Measurements from ENCODE around the gene LEMD3.

Gene LEMD3

DNA sequence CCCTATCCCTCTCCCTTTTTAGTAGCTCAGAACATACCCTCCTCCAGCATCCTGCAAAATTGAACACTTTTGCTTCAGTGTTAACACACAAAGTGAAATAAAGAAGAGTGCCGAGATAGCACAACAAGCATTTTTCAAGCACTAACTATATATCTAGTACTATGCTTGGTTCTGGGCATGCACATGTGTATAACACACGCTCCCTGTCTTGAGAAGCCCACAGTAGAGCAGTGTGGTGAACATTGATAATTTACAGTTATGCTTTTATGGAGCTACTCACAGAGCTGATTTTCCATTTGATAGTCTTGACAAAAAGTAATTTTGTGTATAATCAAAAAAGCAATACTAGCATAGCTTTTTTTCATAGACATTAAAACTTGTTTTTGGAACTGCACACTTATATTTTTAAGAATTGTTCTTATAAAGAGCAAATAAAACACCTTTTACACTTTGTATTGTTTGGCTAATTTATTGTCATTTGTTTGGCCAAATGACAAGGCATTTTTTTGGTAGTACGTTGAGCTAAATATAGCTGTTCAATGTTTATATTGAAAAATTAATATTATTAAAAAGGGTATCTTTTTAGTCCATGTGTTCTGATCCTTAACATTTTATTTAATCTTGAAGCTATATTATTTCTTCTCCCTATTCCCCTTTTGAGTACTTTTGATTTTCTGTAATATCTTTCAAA is 39.7 kb downstream of the LEMD3 start:
- DNase-seq = no peak

DNA sequence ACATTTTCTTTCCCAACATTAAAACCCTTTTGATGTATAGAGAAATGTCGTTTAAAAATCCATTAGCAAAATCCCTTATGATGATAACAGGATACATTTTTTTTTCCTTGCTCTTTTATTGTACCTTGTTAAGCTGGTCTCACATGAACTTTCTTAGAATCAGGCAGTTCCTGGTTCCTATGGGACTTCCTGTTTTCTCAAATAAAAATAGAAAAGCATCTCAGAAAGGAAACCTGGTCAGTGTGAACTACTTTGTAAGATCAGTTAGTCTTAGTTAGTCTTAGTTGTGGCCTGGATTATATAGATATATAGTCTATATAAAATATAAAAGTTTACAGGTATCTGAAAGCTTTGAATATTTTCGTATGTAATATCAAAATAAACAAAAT is 40.3 kb downstream of the LEMD3 start:
- no peak for DNase-seq

DNA sequence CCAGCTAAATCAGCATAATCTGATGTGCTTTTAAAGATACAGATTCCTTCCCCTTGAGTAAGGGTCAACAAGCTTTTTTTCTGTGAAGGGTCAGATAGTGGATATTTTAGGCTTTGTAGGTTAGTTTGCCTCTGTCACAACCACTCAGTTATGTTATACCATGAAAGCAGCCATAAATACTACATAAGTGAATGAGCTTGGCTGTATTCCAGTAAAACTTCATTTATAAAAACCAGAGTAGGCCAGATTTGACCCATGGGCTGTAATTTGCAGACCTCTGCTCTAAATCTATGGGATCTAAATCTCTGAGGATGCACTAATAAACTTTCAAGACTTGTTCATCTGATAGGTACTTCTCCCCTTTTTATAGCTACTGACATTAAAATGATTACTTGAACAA is 47.7 kb downstream of the LEMD3 start:
- no peak for DNase-seq

DNA sequence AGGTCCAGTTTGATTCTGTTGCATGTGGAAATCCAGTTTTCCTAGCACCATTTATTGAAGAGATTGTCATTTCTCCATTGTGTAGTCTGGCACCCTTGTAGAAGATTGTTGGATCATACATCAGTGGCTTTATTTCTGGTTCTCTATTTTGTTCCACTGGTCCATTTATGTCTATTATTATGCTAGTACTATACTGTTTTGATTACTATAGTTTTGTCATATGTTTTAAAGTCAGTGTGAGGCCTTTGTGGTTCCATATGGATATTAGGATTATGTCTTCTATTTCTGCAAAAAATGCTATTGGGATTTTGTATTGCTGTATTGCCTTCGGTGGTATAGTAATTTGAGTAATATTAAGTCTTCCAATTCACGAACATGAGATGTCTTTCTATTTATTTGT is 51.4 kb downstream of the LEMD3 start:
- no peak for DNase-seq

DNA sequence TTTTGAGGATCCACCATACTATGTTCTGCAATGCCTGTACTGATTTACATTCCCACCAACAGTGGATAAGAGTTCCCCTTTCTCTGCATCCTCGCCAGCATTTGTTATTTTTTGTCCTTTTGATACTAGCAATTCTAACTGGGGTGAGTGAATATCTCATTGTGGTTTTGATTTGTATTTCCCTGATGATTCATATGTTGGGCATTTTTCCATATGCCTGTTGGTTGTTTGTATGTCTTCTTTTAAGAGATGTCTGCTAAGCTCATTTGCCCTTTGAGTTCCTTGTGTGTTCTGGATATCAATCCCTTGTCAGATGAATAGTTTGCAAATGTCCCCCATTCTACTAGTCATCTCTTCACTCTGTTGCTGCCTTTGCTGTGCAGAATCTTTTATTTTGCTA is 60.1 kb downstream of the LEMD3 start:
- no peak for DNase-seq

DNA sequence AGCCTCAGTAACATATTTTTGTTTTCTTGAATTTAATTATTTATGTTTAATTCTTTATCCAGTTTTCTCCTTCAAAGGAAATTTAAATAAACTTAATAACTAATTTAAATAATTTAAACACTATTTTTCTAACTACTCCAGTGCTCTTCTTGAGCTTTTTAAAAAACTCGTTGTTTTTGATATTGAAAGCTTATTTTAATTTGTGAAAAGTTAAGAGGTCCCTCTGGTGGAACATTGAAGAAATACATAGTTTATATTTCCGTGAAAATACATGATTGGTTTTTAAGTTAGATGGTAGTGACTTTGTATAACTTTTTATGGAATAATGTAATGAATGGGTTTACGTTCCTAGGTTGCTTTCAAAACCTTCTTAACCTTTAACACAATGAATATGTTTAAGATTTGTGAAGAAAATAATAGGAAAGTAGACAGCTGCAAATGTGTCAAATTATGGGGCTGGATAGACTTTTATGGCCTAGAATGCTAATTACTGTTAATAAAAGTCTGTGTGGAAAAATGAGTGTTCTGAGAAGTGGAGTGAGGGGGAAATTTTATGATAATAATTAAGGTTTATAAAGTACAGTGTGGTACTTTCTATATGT is 63.2 kb downstream of the LEMD3 start:
- peak; percentile 5 for DNase-seq

DNA sequence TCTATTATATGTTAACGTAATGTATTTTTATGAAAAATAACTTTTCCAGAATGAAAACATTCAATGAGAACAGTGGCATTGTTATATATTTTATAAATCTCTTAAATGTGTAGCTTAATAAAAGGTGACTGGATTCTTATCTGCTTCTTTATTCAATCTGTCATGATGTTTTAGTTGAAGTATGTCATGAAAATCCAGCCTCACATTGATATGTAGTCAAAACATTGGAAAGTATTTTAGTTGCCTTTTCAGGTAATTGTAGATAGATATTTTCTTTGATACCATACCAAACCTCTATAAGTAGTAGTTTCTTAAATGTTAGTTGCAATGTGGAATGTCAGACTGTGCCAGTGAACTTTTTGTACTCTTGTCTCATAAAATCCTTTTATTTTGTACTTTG is 67.8 kb downstream of the LEMD3 start:
- no peak for DNase-seq

DNA sequence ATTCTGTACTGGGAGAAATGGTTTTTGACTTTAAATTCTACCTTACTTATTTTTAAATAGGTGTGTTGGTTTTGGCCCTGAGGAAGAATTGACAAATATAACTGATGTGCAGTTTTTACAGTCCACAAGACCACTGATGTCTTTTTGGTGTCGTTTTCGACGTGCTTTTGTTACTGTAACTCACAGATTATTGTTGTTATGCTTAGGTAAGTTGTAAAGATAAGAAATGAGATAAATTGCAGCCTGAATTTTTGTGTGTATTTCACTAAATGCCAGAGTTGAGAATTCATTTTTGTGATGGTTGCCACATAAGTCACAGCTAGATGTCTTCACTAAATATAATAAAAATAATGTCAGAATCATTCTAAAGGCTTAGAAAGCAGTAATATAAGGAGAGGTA is 69.2 kb downstream of the LEMD3 start:
- DNase-seq = no peak

DNA sequence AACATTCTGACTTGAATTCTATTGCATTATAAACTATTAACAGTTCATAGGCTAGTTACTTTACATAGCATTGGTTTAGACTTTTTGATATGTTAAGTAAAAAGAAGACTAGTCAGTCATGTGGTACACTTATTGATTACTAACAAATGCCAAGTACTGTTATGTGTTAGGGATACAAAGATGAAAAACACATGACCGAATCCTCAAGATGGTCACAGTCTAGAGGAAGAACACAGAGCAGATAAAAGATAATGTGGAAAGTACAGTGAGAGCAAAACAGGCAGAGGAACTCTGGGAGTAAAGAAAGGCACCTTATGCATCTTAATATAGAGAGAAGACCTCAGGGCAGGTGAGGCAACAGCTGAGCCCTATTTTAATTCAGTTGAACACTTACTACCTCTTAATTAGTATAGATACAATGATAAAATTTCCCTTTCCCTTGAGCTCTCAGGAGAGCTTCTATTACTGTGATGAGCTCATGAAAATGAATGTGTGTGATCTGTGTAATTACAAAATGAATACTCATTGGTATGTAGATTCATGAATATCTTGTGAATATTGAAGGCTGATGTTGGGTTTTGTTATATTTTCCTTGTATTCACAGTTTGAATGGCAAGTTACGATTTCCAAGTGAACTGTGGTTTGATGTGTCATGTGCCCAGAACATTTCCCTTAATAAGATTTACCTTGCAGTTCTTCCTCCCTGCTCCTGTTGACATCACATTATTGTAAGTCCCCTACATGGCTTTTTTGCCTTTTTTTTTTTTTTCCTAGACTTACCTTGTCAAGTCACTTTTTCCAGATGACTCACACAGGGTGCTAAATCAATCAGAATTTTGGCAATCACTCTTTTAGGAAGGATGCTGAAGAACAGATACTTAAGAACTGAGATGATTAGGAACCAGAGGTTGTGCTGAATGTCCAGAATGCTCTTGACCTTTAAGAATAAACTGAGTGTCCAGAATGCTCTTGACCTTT is 79.6 kb downstream of the LEMD3 start:
- no peak for DNase-seq

DNA sequence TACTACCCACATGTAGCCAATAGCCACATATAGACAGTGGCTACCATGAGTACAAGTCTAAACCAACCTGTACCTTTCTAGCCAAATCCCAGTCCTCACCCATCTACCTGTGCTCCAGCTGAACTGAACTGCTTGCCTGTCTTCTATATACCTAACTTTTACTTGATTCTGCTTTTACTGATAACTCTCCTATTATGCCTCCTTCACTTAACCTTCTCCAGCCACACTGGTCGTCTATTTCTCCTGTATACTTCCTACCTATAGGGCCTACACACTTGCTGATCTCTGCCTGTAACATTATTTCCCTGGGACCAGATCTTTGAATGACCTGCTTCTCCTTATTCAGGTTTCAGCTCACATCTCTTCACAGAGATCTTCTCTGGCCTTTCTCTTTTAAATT is 83.1 kb downstream of the LEMD3 start:
- no peak for DNase-seq

DNA sequence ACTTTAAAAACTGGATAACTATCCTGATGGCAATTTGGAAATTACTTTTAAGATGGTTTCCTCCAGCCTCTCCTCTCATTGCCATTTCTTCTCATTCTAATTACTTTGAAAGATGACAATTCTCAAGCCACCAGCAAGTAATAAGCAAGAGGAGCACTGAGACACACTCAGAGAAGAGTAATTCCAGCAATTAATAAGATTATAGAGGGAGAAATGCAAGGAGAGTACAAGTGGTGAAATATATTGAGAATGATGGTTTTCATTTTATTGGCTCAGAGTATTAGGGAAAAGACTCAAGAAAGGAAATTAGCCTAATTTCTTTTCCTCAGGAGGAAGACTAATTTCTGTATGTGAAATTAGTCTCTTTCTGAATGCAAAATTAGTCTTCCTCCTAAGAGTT is 88.6 kb downstream of the LEMD3 start:
- no peak for DNase-seq

DNA sequence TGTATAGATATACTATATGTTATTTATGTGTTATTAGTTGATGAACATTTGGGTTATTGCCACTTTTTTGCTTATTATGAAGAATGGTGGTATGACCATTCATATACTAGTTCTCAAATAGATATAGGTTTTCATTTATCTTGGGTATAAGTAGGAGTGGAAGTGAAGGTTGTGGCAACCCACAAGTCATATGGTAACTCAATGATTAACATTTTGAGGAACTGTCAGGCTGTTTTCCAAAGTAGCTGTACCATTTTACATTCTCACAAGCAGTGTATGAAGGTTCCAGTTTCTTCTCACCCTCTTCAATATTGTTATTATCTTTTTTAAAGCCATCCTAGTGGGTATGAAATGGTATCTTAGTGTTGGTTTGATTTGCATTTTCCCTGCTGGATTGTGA is 90.1 kb downstream of the LEMD3 start:
- no peak for DNase-seq

DNA sequence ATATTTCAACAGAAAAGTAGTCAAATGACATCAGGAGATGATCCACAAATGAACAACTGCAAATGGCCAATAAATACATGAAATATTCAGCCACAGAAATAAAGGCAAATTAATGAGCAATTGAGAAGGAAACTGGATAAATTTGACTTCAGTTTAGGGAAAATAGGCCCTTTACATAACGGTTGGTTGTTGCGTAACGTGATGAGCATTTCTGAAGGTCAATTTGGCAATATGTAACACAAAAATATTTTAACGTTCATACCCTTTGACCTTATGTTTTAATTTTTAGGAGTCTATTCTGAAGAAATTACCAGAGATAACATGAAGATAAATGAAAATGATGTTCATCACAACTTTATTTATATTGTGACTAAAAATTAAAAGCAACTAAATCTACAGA is 94.4 kb downstream of the LEMD3 start:
- DNase-seq = no peak

DNA sequence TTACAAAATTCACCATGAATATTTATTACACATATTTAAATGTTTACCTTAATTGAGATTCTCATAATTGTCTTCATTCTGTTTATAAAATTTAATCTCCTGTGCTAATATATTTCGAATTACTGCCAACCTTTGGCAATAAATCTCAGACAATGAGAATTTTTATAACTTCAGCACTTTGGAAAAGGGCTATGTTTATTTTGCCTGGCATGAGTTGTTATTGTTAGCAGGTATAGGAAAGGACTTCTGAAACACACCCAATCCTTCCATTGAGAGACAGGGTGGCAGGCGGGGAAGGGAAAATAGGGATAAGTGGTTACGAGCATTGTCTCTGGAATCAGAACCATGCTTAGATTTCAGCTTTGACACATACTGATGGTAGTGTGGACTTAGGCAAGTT is 97.0 kb downstream of the LEMD3 start:
- DNase-seq = no peak

DNA sequence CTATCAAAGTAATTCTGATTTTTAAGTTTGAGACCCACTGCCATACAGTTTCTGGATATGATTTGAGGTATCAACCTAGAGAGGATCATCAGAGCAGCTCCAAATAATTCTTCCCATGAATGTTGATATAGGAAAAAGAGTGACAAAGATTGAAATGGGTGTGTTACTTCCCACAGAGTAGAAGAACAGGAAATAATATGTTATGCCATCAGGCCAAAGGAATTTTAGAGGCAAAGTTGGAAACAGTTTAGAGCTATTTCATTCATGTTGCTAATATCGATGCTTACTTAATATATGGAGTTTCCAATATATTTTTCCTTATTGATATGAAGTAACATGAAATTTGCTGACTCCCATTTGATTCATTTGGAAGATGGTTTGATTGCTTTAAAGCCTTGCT is 100.2 kb downstream of the LEMD3 start:
- DNase-seq = no peak

DNA sequence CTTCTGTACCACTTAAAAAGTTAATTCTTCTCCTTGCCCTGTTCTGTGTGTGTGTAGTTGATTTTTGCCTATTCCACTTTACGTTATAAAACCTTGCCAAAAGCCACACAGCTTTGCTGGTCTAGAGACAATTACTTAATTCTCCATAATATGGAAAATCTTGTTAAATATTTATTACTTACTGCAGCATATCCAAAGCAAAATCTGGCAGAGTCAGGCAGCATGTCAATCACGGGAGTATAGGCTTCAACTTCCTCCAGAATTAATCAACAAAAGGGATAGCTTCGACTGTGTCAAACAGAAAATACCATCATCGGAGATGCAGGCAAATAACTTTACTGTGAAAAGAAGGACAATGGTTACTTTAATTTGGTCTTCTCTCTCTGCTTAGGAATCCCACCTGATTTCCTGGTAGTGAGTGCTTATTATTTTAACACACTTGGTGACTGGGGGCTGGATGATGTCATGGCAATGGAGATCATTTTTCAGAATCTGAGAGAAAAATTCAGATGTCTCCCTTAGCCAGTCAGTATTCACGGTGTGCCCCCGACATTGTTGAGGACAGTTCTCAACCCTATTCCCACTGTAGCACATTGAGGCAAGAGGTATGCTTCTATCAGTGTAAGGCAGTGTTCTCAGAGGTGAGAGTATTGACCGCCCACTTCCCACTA is 105.4 kb downstream of the LEMD3 start:
- no peak for DNase-seq

DNA sequence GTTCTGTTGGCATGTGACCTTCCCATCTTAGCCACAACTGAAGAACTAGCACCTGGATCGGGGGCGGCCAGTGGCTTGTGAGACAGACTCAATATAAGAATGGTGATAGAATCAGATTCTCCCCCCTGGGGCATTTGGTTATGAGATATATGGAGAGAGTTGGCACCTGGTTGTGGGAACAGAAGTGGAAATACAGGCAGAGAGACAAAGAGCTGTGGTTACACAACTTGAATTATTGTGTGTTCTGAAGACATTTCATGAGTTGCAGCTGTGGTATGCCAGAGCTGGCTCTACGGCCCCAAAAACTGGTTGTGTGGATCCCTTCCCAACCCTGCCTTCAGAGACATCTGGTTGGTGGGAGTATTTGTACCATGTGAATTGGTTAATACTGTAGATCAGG is 106.2 kb downstream of the LEMD3 start:
- no peak for DNase-seq

DNA sequence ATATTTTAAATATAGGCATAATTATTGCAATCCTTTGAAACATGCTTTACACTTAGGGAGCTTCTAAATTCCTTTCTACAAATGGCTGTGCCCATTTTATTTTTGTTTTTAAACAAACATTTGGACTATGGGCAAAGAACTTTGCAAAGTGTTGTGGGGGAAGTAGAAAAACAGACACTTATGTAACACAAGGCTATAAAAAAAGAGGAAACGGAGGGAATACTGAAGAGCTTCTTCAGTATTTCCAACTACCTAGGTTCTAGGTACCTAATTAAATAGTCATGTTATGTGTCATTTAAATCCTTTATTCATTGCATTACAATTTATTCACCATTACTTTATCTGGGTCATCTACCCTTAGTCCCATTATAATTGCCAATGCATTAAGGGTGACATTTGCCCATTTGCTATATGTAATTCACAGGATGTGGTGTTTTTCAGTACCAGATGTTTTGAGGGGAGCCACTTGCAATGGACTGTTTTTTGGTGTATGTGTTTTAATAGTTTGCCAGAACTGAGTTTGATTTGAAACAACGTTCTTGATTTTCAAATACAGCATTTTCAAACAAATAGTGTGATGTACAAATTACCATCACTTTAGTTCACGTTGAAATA is 107.6 kb downstream of the LEMD3 start:
- no peak for DNase-seq

DNA sequence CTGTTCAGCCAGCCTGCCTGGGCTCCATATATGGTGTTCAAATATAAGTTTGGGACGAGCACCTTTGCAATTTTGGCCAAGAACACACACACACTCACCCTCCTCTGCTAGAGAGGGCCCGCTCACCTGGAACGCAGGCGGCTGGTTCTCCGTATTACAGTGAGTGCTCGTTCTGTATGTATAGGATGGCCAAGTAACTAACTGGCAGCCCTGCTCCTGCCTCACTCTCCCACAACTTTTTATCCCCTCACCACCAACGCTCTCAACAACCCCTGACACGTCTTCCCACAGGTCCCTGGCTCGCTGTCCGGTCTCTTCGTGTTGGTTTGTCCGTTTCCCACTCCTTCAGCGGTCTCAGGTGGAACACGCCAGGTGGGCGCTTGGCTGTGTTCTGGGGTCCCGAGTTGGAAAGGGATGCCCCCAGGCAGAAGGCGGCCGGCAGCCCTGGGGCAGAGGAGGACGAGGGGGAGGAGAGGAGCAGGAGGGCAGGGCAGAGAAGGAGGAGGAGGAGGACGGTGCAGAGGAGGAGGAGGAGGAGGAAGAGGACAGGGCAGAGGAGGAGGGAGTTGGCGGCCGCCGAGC is 108.7 kb downstream of the LEMD3 start:
- DNase-seq = no peak

DNA sequence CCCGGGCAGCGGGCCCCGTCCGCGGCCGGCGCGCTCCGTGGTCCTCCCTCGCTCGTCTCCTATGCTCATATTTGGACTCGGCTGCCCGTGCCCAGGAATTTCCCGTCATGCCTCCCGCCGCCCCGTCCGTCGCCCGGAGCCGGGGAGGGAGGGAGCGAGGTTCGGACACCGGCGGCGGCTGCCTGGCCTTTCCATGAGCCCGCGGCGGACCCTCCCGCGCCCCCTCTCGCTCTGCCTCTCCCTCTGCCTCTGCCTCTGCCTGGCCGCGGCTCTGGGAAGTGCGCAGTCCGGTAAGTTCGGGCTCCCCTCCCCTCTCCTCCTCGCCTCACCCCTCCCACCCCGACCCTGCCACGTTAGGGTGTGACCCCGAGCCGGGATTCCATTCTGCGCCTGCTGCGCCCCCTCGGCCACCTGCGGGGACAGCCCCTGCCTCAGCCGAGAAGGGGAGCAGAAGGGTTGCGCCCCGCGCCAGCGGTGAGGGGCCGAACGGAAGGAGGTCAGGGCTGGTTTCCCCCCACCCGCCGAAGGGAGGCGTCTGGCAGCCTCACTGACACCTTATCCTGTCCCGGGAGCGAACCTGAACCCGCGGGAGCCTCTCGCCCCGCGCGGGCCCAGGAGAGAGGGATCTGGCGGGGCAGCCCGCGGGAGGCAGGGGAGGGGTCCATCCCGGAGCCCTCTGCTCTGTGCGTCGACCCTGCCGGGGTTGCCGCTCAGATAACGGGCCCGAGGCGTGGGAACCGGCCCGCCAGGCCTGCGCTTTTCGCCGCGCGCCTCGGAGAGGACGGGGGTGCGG is 109.4 kb downstream of the LEMD3 start, which contains the start of gene MSRB3:
TSS of gene MSRB3 (plus strand) at position 108 of the 793 bp plus-strand sequence. CDS start 29,897 bp downstream, outside the sequence.
- no peak for DNase-seq

DNA sequence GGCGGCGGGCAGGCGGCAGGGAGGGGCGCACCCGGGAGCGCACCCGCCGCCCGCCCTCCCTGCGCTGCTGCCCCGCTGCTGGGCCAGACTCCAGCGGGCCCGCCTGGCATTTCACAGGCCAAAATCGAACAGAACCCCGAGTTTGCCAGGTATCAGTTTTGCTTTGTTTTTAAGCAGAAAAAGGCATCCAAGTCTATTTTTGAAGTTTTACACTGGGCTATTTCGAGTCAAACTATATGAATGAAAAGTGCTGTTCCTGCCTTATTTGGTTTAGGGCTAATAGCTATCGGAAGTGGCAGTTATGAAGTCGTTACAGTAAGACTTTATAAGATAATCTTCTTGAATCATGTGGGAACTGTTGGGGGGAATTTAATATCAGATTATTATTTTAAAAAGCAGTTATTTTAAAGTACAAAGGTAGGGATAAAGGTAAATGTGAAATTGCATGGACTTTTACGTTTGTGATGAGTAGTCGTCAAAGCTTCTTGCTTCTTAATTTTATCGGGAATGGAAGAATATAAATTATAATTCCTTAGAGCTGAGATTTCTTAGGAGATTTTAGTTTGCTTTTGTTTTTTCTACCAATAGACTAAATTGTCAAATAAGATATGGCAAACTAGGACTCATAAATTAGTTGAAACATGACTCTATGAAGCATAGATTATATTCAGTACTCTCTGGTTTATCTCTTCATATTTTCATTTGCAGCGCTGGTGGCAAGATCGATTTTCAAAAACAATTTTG is 110.2 kb downstream of the LEMD3 start:
- no peak for DNase-seq

Measured in NCI-H1694 treated with DMSO at 0.1 percent for 48 hours (cell line).